B cell (primary cell): ENCODE measurements around the gene EXOC4.

Source experiments
- CTCF ChIP-seq: fragments of 200-600 bp; IDR thresholded peaks from one replicate; pipeline ENCODE4 v1.8.0; 2022; ENCODE audit warnings: antibody characterized with exemption, mild to moderate bottlenecking
- EZH2 ChIP-seq: IDR thresholded peaks from 2 replicates; pipeline ENCODE4 v1.6.1; 2012; ENCODE audit warnings: borderline replicate concordance, low read depth, mild to moderate bottlenecking, moderate library complexity, low read length; ENCODE audit not compliant: insufficient read depth, poor library complexity, severe bottlenecking

GRCh38 chr7:134086998-134087735, 834.3 kb downstream of the EXOC4 start:
- TF ChIP-seq CTCF (no peak), EZH2 (no peak)
